MCF 10A (cell line): Measurements from ENCODE around the gene NFS1. TPM values are rescaled to one million over a fixed set of nuclear protein-coding genes. Genes with fewer than 3 reads are reported as not detected.

Experiments
- BruUV-seq: library from RNA; stranded (reverse); fragments of 400-500 nt; replicated peaks from 2 replicates; lab custom pipeline; 2021; lab: Mats Ljungman, UMichigan
- CTCF ChIA-PET: fragments of 300-600 bp; sonication (Branson Sonifier 250); formaldehyde crosslinking; extraction: SDS; loops from one replicate; lab custom pipeline; 2021; ENCODE audit warnings: antibody characterized with exemption, inconsistent platforms; lab: Yijun Ruan, JAX
- POLR2A ChIA-PET: fragments of 300-600, 350-650 bp; sonication (Branson Sonifier 250); formaldehyde crosslinking; extraction: SDS; loops from one replicate; lab custom pipeline; 2020; ENCODE audit warnings: antibody characterized with exemption, inconsistent platforms; lab: Yijun Ruan, JAX
- DNase-seq: peaks from one replicate; pipeline ENCODE4 v3.0.0-alpha.2; 2018; ENCODE audit not compliant: unreplicated experiment
- H3K27ac Mint-ChIP-seq: one replicate; pipeline ENCODE4 v1.8.0; 2022; ENCODE audit warnings: mild to moderate bottlenecking, low read depth, mixed read lengths; ENCODE audit not compliant: unreplicated experiment
- H3K27me3 Mint-ChIP-seq: one replicate; pipeline ENCODE4 v1.8.0; 2022; ENCODE audit warnings: mixed read lengths; ENCODE audit not compliant: insufficient read depth, unreplicated experiment
- H3K36me3 Mint-ChIP-seq: one replicate; pipeline ENCODE4 v1.8.0; 2022; ENCODE audit warnings: mild to moderate bottlenecking, moderate library complexity, mixed read lengths; ENCODE audit not compliant: insufficient read depth, unreplicated experiment
- H3K4me1 Mint-ChIP-seq: one replicate; pipeline ENCODE4 v1.8.0; 2022; ENCODE audit warnings: mixed read lengths; ENCODE audit not compliant: insufficient read depth, unreplicated experiment
- H3K4me3 Mint-ChIP-seq: one replicate; pipeline ENCODE4 v1.8.0; 2022; ENCODE audit warnings: mild to moderate bottlenecking, moderate library complexity, mixed read lengths; ENCODE audit not compliant: unreplicated experiment
- H3K9me3 Mint-ChIP-seq: one replicate; pipeline ENCODE4 v1.8.0; 2022; ENCODE audit warnings: mixed read lengths; ENCODE audit not compliant: unreplicated experiment
- CTCF ChIP-seq: fragments of 200-600 bp; IDR thresholded peaks from one replicate; pipeline ENCODE4 v1.8.0; 2022; ENCODE audit warnings: antibody characterized with exemption, mild to moderate bottlenecking; ENCODE audit not compliant: unreplicated experiment
- intact Hi-C: fragments of 100-400 bp; cut with micrococcal nuclease; formaldehyde crosslinking; loops from 2 replicates; pipeline ENCODE4 v1.14.1; 2022
- total RNA-seq: library from RNA; stranded (reverse); gene quantifications from 2 replicates; pipeline ENCODE4 v1.2.3, GENCODE V29; 2022

Gene NFS1
- total RNA-seq, 1 experiment from 2014 or later: 27.6 TPM

- no TSS peak for BruUV-seq
- H3K4me1 Mint-ChIP-seq: peaks cover 25% of the 10 kb centered on the region
- peak overlapping the region; percentile 57 for H3K27ac Mint-ChIP-seq
- peaks cover 96% of the 10 kb centered on the region for H3K36me3 Mint-ChIP-seq
- peak overlapping the region; percentile 44 for H3K4me3 Mint-ChIP-seq
- no peaks in the 10 kb centered on the region for H3K27me3 Mint-ChIP-seq
- intact Hi-C loops: no loop called here
- no peaks in the 10 kb centered on the region for H3K9me3 Mint-ChIP-seq
- no peak for DNase-seq
- TF ChIP-seq CTCF: no peak
- ChIA-PET CTCF (interaction anchor here (0.6 to 1.2 kb wide), 6 partner anchors 12 to 148 kb away, joined by 3 to 6 read pairs (median 4); no protein-coding TSS in a partner anchor), POLR2A (interaction anchor here (0.6 to 3.6 kb wide), 15 partner anchors 8 to 860 kb away, joined by 3 to 25 read pairs (median 5); partner anchors contain the start of genes CPNE1, NFS1, RBM12 and RBM39)
Measured at GRCh38 chr20:35734777-35735649, 35.9 kb upstream of the NFS1 start.

GRCh38 chr20:35734374-35734773, 35.2 kb upstream of the NFS1 start:
- no peaks in the 10 kb centered on the region for H3K27me3 Mint-ChIP-seq
- peak overlapping the region; percentile 22 for H3K27ac Mint-ChIP-seq
- H3K4me3 Mint-ChIP-seq: peak overlapping the region; percentile 42
- DNase-seq: no peak
- no TSS peak for BruUV-seq
- peaks cover 27% of the 10 kb centered on the region for H3K4me1 Mint-ChIP-seq
- no peaks in the 10 kb centered on the region for H3K9me3 Mint-ChIP-seq
- peaks cover 96% of the 10 kb centered on the region for H3K36me3 Mint-ChIP-seq
- ChIA-PET CTCF (interaction anchor here (0.6 to 1.1 kb wide), 4 partner anchors 11 to 707 kb away, joined by 3 to 5 read pairs (median 4); no protein-coding TSS in a partner anchor), POLR2A (interaction anchor here (1.1 to 3.6 kb wide), 10 partner anchors 8 to 149 kb away, joined by 3 to 25 read pairs (median 10); partner anchors contain the start of genes CPNE1, NFS1, RBM12 and RBM39)
- intact Hi-C loops: no loop called here
- TF ChIP-seq CTCF: no peak

- no peak overlapping the region for H3K27ac Mint-ChIP-seq
- no peaks in the 10 kb centered on the region for H3K27me3 Mint-ChIP-seq
- no peak for DNase-seq
- no peaks in the 10 kb centered on the region for H3K9me3 Mint-ChIP-seq
- H3K4me3 Mint-ChIP-seq: no peak overlapping the region
- peaks cover 96% of the 10 kb centered on the region for H3K36me3 Mint-ChIP-seq
- ChIA-PET POLR2A (interaction anchor here (3.5 kb wide), 1 partner anchor 10 kb away, joined by 19 read pairs; the partner anchor contains the start of gene RBM39), CTCF (interaction anchor here (0.6 kb wide), 1 partner anchor 60 kb away, joined by 4 read pairs; no protein-coding TSS in a partner anchor)
- no peak for TF ChIP-seq CTCF
- BruUV-seq: no TSS peak
- H3K4me1 Mint-ChIP-seq: peaks cover 18% of the 10 kb centered on the region
- intact Hi-C loops: no loop called here
Measured at GRCh38 chr20:35732644-35732982, 33.5 kb upstream of the NFS1 start.
